ENCODE results near the gene PPCDC. TPM values are rescaled to one million over a fixed set of nuclear protein-coding genes. Genes with fewer than 3 reads are reported as not detected.

Gene PPCDC
- total RNA-seq, 1 experiment from 2014 or later: 14.7 TPM

DNA sequence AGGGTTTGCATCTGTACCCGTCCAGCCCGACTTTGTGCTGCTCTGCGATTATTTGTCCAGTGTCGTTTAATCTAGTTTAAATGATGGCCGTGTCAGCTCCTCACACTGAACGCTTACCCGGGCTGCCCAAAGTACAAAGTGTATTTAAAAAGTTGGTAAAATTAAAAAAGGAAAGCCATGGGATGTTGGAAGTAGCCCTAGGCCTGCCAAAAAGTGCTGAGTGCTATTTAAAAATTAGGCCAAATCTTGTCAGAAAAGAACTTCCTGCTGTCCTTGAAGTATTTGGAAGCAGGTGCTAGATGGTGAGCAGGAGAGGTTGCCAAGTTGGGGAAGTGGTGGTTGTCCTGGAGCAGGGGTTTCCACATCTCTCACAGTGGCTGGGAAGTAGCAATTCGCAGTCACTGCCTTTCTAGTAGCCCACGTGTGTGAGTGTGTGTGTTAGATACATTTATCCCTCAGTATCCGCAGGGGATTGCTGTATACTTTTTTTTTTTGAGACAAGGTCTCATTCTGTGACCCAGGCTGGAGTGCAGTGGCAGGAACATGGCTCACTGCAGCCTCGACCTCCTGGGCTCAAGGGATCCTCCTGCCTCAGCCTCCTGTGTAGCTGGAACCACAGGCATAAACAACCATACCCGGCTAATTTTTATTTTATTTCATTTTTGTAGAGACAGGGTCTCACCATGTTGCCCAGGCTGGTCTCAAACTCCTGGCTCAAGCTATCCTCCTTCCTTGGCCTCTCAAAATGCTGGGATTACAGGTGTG lies 664 bp downstream of the PPCDC start:
- peaks cover 2% of the 10 kb centered on the region for H3K4me1 Mint-ChIP-seq (ENCODE audit: low read depth, unreplicated experiment)
- CTCF ChIA-PET: interaction anchor here (0.6 to 1.4 kb wide), 8 partner anchors 10 to 642 kb away, joined by 3 to 13 read pairs (median 4); partner anchors contain the start of genes C15orf39 and RPP25

GRCh38 chr15:75025107-75025506 lies 1.7 kb downstream of the PPCDC start:
- Mint-ChIP-seq H3K4me1 (ENCODE audit: low read depth, unreplicated experiment) (peaks cover 7% of the 10 kb centered on the region), H3K36me3 (ENCODE audit: insufficient read depth, unreplicated experiment) (peaks cover 7% of the 10 kb centered on the region), H3K9me3 (ENCODE audit: unreplicated experiment) (no peaks in the 10 kb centered on the region), H3K27ac (ENCODE audit: unreplicated experiment) (no peak overlapping the region), H3K4me3 (ENCODE audit: unreplicated experiment) (peak overlapping the region; percentile 97), H3K27me3 (ENCODE audit: insufficient read depth, unreplicated experiment) (no peaks in the 10 kb centered on the region)
- TF ChIP-seq, protein P1, sequence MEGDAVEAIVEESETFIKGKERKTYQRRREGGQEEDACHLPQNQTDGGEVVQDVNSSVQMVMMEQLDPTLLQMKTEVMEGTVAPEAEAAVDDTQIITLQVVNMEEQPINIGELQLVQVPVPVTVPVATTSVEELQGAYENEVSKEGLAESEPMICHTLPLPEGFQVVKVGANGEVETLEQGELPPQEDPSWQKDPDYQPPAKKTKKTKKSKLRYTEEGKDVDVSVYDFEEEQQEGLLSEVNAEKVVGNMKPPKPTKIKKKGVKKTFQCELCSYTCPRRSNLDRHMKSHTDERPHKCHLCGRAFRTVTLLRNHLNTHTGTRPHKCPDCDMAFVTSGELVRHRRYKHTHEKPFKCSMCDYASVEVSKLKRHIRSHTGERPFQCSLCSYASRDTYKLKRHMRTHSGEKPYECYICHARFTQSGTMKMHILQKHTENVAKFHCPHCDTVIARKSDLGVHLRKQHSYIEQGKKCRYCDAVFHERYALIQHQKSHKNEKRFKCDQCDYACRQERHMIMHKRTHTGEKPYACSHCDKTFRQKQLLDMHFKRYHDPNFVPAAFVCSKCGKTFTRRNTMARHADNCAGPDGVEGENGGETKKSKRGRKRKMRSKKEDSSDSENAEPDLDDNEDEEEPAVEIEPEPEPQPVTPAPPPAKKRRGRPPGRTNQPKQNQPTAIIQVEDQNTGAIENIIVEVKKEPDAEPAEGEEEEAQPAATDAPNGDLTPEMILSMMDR (IDR thresholded peaks at IDR 0.05; ENCODE audit: insufficient read depth in 1 of 2, low read depth in 1 of 2, low read length in 1 of 2, severe bottlenecking in 1 of 2, unreplicated experiment in 1 of 2): no peak
- H3K4me1 ChIP-seq: peaks cover 8% of the 10 kb centered on the region
- H3K4me3 ChIP-seq (ENCODE audit: low read depth, low read length): no peak overlapping the region
- no TSS peak for BruUV-seq (replicated peaks)
- no peaks in the 10 kb centered on the region for H3K36me3 ChIP-seq (ENCODE audit: control insufficient read depth, insufficient read depth, low read length)
- no peaks in the 10 kb centered on the region for H3K9me3 ChIP-seq
- no peaks in the 10 kb centered on the region for H3K27me3 ChIP-seq (replicated peaks; ENCODE audit: control insufficient read depth, insufficient read depth, low read length)
- intact Hi-C loops (cut with micrococcal nuclease; ENCODE audit: unreplicated experiment): no loop called here
- POLR2A ChIA-PET: no interaction called here
- CTCF ChIA-PET: interaction anchor here (0.5 to 0.7 kb wide), 2 partner anchors 17 to 175 kb away, joined by 3 read pairs; no protein-coding TSS in a partner anchor
- no peak for DNase-seq

More for the DNA sequence above, 664 bp downstream of the PPCDC start:
- no peaks in the 10 kb centered on the region for H3K27me3 ChIP-seq (replicated peaks; ENCODE audit: control insufficient read depth, insufficient read depth, low read length)
- intact Hi-C loops (cut with micrococcal nuclease; ENCODE audit: unreplicated experiment): no loop called here
- no peaks in the 10 kb centered on the region for H3K4me1 ChIP-seq
- peak overlapping the region; percentile 99 for H3K27ac Mint-ChIP-seq (ENCODE audit: unreplicated experiment)
- peak in 1 of 2 experiments; percentile 16 for DNase-seq
- peak overlapping the region; percentile 94 for H3K4me3 ChIP-seq (ENCODE audit: low read depth, low read length)
- BruUV-seq (replicated peaks): TSS peak; percentile 93
- TF ChIP-seq, protein P1 (IDR thresholded peaks at IDR 0.05; ENCODE audit: insufficient read depth in 1 of 2, low read depth in 1 of 2, low read length in 1 of 2, severe bottlenecking in 1 of 2, unreplicated experiment in 1 of 2): no peak
- peak overlapping the region; percentile 97 for H3K4me3 Mint-ChIP-seq (ENCODE audit: unreplicated experiment)
- H3K27me3 Mint-ChIP-seq (ENCODE audit: insufficient read depth, unreplicated experiment): no peaks in the 10 kb centered on the region
- no peaks in the 10 kb centered on the region for H3K9me3 Mint-ChIP-seq (ENCODE audit: unreplicated experiment)
- no peaks in the 10 kb centered on the region for H3K9me3 ChIP-seq
- H3K36me3 ChIP-seq (ENCODE audit: control insufficient read depth, insufficient read depth, low read length): no peaks in the 10 kb centered on the region
- peaks cover 7% of the 10 kb centered on the region for H3K36me3 Mint-ChIP-seq (ENCODE audit: insufficient read depth, unreplicated experiment)
- POLR2A ChIA-PET: interaction anchor here (0.6 to 1.7 kb wide), 10 partner anchors 9 to 428 kb away, joined by 3 to 9 read pairs (median 4); partner anchors contain the start of genes C15orf39, RPP25 and SIN3A

DNA sequence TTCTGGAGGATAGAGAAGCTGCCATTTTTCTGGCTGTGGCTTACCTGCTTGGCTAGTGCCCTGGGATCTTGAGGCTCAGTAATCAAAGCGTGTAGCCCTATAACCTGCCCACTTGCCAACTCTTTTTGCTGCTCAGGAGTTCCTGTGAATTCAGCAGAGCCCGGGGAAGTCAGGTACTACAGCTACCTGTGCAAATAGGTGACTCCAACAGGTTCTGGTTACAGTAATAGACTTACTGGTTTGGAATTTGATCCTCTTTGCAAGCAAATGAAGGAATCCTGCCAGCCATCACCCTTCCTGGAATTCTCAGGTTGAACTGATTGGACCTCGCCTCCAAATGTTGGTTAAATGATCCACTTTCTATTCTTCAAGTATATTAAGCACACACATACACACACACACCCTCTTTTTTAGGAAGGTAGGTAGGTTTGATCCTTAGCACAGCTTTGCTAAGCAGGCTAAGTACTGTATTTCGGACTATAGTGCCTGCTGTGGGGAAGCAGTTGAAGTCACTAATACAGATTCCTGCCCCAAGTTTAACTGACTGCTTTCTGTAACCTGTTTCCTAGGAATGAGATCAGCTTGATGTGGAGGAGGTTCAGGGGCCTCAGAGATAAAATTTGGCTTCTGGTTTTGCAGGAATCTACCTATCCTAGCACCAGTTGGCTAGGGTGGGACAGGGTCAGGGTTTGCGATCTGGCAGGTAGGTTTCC lies 2.3 kb downstream of the PPCDC start:
- no peak overlapping the region for H3K27ac Mint-ChIP-seq (ENCODE audit: unreplicated experiment)
- no peaks in the 10 kb centered on the region for H3K36me3 ChIP-seq (ENCODE audit: control insufficient read depth, insufficient read depth, low read length)
- CTCF ChIA-PET: interaction anchor here (0.5 to 0.7 kb wide), 2 partner anchors 17 to 175 kb away, joined by 3 read pairs; no protein-coding TSS in a partner anchor
- peak overlapping the region; percentile 97 for H3K4me3 Mint-ChIP-seq (ENCODE audit: unreplicated experiment)
- H3K27me3 ChIP-seq (replicated peaks; ENCODE audit: control insufficient read depth, insufficient read depth, low read length): no peaks in the 10 kb centered on the region
- POLR2A ChIA-PET: interaction anchor here (0.6 kb wide), 1 partner anchor 156 kb away, joined by 16 read pairs; no protein-coding TSS in a partner anchor
- peaks cover 7% of the 10 kb centered on the region for H3K36me3 Mint-ChIP-seq (ENCODE audit: insufficient read depth, unreplicated experiment)
- no peak for DNase-seq
- BruUV-seq (replicated peaks): no TSS peak
- H3K9me3 Mint-ChIP-seq (ENCODE audit: unreplicated experiment): no peaks in the 10 kb centered on the region
- TF ChIP-seq, protein P1 (IDR thresholded peaks at IDR 0.05; ENCODE audit: insufficient read depth in 1 of 2, low read depth in 1 of 2, low read length in 1 of 2, severe bottlenecking in 1 of 2, unreplicated experiment in 1 of 2): no peak
- no peak overlapping the region for H3K4me3 ChIP-seq (ENCODE audit: low read depth, low read length)
- peaks cover 14% of the 10 kb centered on the region for H3K4me1 ChIP-seq
- H3K4me1 Mint-ChIP-seq (ENCODE audit: low read depth, unreplicated experiment): peaks cover 7% of the 10 kb centered on the region
- intact Hi-C loops (cut with micrococcal nuclease; ENCODE audit: unreplicated experiment): no loop called here
- H3K27me3 Mint-ChIP-seq (ENCODE audit: insufficient read depth, unreplicated experiment): no peaks in the 10 kb centered on the region
- H3K9me3 ChIP-seq: no peaks in the 10 kb centered on the region
